Testis (tissue), 3 donors: ENCODE results near the gene RBM4. TPM values are rescaled to one million over a fixed set of nuclear protein-coding genes. Genes with fewer than 3 reads are reported as not detected.
"Not testable (repeated sequence)": the region's sequence is repeated elsewhere in the genome, so short reads cannot be mapped to it uniquely, and the experiment has no call there.

Source experiments
- DNase-seq: peaks from one replicate; pipeline ENCODE4 v3.0.0-alpha.2; 2019
- H3K27ac ChIP-seq, 2 donors: fragments of 200-600 bp; sonication (generic); one replicate each; pipeline ENCODE4 v1.5.1; 2019
- H3K27me3 ChIP-seq: fragments of 200-600 bp; sonication (generic); one replicate; pipeline ENCODE4 v1.5.1; 2019
- H3K36me3 ChIP-seq: fragments of 200-600 bp; sonication (generic); one replicate; pipeline ENCODE4 v1.5.1; 2017; ENCODE audit warnings: low read depth; ENCODE audit errors: missing control alignments
- H3K4me1 ChIP-seq: fragments of 200-600 bp; sonication (generic); one replicate; pipeline ENCODE4 v1.5.1; 2019
- H3K4me3 ChIP-seq, 2 donors: fragments of 200-600 bp; sonication (generic); one replicate each; pipeline ENCODE4 v1.5.1; 2017 to 2019
- H3K9me3 ChIP-seq: fragments of 200-600 bp; sonication (generic); one replicate; pipeline ENCODE4 v1.5.1; 2017
- POLR2A ChIP-seq: fragments of 450-650 bp; IDR thresholded peaks from one replicate; pipeline ENCODE4 v1.6.1; 2017; ENCODE audit warnings: antibody characterized with exemption, mild to moderate bottlenecking, moderate library complexity
- WGBS, 2 donors: methylation state at CpG; one replicate each; pipeline ENCODE4 v1.1.5; 2018; 5-methylcytosine and 5-hydroxymethylcytosine counted together
- intact Hi-C: fragments of 100-400 bp; cut with DNase I; formaldehyde crosslinking; loops from one replicate; pipeline ENCODE4 v1.15.1; 2023; ENCODE audit warnings: low total_unique reads
- polyA plus RNA-seq: library from polyadenylated mRNA; stranded (reverse); fragments of 350-450 nt; fragmentation: Illumina TruSeq; extraction: RNeasy Lipid Tissue Mini Kit (QIAGEN cat#74804); gene quantifications from one replicate; pipeline ENCODE4 v1.2.3, GENCODE V29; 2014; ENCODE audit warnings: low read depth, low replicate concordance; ENCODE audit not compliant: insufficient read depth
- total RNA-seq, 2 donors: library from RNA; depleted of rRNA; stranded (reverse); fragments of >200 nt; gene quantifications; one replicate each; pipeline ENCODE4 v1.2.3, GENCODE V29; 2016
- TF ChIP-seq, protein P1 (sequence below), 3 experiments: fragments of 450-650 bp in 2 of 3; fragments of 200-600 bp in 1 of 3; sonication (generic) in 1 of 3; IDR thresholded peaks; one replicate each; pipeline ENCODE4 v1.5.1; 2016 to 2019; ENCODE audit warnings: antibody characterized with exemption in 3 of 3, mild to moderate bottlenecking in 2 of 3, moderate library complexity in 1 of 3

RBM4 gene
- total and polyA plus RNA-seq, 3 donors from 2014 or later = 95.2 to 137 (median 123) TPM

DNA sequence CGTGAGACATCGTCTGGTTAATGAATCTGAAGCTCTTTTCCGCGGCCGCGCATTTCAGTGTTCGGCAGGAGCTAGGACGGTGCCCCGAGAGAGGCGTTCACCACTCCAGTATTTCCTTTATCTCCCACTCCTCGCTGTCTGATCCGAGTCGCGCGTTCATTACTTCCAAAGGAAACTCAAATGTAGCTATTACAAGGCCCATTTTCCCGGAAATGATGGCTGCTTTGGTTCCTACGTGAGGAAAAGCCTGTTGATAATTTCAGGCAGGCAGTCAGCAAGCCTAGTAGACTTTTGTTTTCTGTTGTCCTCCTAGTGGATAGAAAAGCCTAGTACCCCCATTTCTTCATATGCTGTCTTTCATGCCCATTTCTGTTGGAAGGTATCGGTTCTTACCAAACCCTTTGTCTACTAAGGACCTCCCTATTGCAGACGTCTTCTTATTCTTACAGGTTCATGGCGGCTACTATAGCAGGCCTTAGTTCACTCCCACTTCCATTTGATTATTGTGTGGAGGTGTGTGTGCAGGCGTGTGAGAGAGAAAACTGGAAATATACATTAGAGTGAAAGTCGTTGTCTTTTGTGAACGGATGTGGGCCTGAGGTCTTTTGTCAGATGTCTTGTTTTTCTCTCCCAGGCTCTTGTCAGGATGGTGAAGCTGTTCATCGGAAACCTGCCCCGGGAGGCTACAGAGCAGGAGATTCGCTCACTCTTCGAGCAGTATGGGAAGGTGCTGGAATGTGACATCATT, 737 bp downstream of the RBM4 start:
- Histone ChIP-seq H3K4me3 (peak overlapping the region; percentile 82 to 95), H3K36me3 (no peaks in the 10 kb centered on the region), H3K27me3 (no peaks in the 10 kb centered on the region), H3K27ac (peak overlapping the region; percentile 96 to 97), H3K4me1 (peaks cover 52% of the 10 kb centered on the region), H3K9me3 (no peaks in the 10 kb centered on the region)
- 1 to 3% methylated on average over 27 of the region's 27 CpGs for WGBS, 2 donors
- DNase-seq = peak; percentile 58
- intact Hi-C loops = loop anchor here (5.0 kb wide), 1 partner anchor 38 kb away; the partner anchor contains the start of gene RBM4B
- TF ChIP-seq POLR2A = no peak
- TF ChIP-seq, protein P1, sequence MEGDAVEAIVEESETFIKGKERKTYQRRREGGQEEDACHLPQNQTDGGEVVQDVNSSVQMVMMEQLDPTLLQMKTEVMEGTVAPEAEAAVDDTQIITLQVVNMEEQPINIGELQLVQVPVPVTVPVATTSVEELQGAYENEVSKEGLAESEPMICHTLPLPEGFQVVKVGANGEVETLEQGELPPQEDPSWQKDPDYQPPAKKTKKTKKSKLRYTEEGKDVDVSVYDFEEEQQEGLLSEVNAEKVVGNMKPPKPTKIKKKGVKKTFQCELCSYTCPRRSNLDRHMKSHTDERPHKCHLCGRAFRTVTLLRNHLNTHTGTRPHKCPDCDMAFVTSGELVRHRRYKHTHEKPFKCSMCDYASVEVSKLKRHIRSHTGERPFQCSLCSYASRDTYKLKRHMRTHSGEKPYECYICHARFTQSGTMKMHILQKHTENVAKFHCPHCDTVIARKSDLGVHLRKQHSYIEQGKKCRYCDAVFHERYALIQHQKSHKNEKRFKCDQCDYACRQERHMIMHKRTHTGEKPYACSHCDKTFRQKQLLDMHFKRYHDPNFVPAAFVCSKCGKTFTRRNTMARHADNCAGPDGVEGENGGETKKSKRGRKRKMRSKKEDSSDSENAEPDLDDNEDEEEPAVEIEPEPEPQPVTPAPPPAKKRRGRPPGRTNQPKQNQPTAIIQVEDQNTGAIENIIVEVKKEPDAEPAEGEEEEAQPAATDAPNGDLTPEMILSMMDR (IDR thresholded peaks at IDR 0.05) = peak in 1 of 3 experiments; percentile 17

DNA sequence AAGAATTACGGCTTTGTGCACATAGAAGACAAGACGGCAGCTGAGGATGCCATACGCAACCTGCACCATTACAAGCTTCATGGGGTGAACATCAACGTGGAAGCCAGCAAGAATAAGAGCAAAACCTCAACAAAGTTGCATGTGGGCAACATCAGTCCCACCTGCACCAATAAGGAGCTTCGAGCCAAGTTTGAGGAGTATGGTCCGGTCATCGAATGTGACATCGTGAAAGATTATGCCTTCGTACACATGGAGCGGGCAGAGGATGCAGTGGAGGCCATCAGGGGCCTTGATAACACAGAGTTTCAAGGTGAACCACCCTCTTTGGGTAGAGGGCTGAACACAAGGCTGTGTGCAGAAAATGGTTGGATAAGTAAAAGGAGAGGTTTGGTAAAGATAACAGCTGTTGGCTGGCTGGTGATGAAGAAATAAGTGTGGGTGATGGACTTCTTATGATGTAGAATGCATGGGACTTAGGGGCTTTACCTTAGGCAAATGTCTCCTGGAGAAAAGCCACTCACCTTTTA, 1.4 kb downstream of the RBM4 start:
- H3K4me3 ChIP-seq = peak overlapping the region in 1 of 2 donors; percentile 82
- not testable (repeated sequence) for H3K27me3 ChIP-seq, H3K27ac ChIP-seq, H3K36me3 ChIP-seq, DNase-seq, H3K9me3 ChIP-seq
- peaks cover 57% of the 10 kb centered on the region for H3K4me1 ChIP-seq
- intact Hi-C loops = loop anchor here (5.0 kb wide), 1 partner anchor 37 kb away; the partner anchor contains the start of gene RBM4B
- 20 to 25% methylated on average over 10 of the region's 10 CpGs for WGBS, 2 donors

DNA sequence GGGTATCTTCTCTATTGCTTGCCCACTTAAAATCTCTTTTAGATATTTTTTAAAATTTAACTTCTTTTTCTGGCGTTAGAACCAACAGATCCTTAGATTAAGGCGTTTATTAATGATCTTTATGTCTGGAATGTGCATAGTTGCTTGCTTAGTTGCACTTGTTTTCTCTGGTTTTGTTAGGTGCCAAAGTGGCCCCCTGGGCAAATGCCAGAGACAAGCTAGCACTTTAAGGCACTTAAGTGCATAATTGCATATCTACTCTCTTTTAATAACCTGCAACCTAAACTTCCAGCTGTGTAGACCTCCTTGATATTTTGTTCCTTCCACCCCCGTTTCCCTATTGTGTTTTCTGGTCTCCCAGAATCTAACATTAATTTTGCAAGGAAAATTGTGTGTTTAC, 3.3 kb downstream of the RBM4 start:
- WGBS, 2 donors = 31 to 44% methylated on average over 3 of the region's 3 CpGs
- Histone ChIP-seq H3K4me3 (no peak overlapping the region), H3K9me3 (no peaks in the 10 kb centered on the region), H3K4me1 (peaks cover 70% of the 10 kb centered on the region), H3K36me3 (no peaks in the 10 kb centered on the region), H3K27me3 (no peaks in the 10 kb centered on the region), H3K27ac (no peak overlapping the region)
- no peak for TF ChIP-seq POLR2A
- TF ChIP-seq, protein P1 (IDR thresholded peaks at IDR 0.05) = no peak
- DNase-seq = no peak
- intact Hi-C loops = no loop called here

DNA sequence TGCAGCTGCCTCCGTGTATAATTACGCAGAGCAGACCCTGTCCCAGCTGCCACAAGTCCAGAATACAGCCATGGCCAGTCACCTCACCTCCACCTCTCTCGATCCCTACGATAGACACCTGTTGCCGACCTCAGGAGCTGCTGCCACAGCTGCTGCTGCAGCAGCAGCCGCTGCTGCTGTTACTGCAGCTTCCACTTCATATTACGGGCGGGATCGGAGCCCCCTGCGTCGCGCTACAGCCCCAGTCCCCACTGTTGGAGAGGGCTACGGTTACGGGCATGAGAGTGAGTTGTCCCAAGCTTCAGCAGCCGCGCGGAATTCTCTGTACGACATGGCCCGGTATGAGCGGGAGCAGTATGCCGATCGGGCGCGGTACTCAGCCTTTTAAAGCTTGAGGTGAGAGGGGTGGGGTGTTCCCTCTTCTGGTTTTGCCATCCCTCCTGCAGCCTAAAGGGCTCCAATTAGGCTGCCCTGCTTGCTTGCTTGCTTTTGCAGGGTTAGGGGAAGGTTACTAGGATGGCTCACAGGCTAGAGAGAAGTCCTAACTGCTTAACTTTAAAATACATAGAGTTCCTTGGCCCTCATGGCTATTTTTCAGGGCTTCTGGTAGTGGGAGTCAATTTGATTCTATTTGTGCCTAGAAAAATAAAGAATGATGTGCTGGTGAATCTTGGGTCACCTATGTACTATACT, 5.4 kb downstream of the RBM4 start:
- H3K27me3 ChIP-seq = no peaks in the 10 kb centered on the region
- 76 to 83% methylated on average over 8 to 24 of the region's 24 CpGs for WGBS, 2 donors
- no peak overlapping the region for H3K27ac ChIP-seq
- intact Hi-C loops = no loop called here
- no peaks in the 10 kb centered on the region for H3K36me3 ChIP-seq
- H3K4me1 ChIP-seq = peaks cover 60% of the 10 kb centered on the region
- no peaks in the 10 kb centered on the region for H3K9me3 ChIP-seq
- DNase-seq = no peak
- no peak for TF ChIP-seq POLR2A
- TF ChIP-seq, protein P1 (IDR thresholded peaks at IDR 0.05) = no peak
- H3K4me3 ChIP-seq = no peak overlapping the region

DNA sequence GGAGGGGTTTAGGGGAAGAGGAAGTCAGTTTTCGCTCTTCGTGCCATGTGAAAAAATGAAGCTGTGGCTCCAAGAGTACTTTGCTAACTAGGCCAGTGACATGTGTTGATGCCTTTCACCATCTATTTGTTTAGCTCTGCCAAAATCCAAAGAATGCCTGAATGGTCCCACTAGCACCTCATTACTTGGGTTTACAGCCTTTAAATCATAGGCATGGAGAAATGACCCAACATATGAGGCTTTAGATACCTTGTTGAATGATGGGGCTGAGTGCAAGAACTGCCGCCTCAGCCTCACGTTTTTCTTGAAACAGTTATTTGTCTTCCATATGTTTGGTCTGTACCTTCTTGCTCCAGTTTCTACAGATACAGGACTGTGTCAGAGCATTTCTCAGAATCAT, 8.3 kb downstream of the RBM4 start:
- no peaks in the 10 kb centered on the region for H3K9me3 ChIP-seq
- peaks cover 39% of the 10 kb centered on the region for H3K4me1 ChIP-seq
- no peak overlapping the region for H3K27ac ChIP-seq
- intact Hi-C loops = no loop called here
- TF ChIP-seq, protein P1 (IDR thresholded peaks at IDR 0.05) = no peak
- no peak for TF ChIP-seq POLR2A
- 69 to 75% methylated on average over 4 of the region's 4 CpGs for WGBS, 2 donors
- DNase-seq = no peak
- no peaks in the 10 kb centered on the region for H3K36me3 ChIP-seq
- H3K27me3 ChIP-seq = no peaks in the 10 kb centered on the region
- no peak overlapping the region for H3K4me3 ChIP-seq
